ENCODE data around the gene LSS.

GRCh38 chr21:46138383-46138970 is 90.1 kb downstream of the LSS start:
- TF ChIP-seq POLR2AphosphoS5 (IDR thresholded peaks at IDR 0.05) (no peak), POLR2A (IDR thresholded peaks at IDR 0.05) (no peak), EP300 (IDR thresholded peaks at IDR 0.05; ENCODE audit: low read depth) (no peak)
- TF ChIP-seq, protein P1, sequence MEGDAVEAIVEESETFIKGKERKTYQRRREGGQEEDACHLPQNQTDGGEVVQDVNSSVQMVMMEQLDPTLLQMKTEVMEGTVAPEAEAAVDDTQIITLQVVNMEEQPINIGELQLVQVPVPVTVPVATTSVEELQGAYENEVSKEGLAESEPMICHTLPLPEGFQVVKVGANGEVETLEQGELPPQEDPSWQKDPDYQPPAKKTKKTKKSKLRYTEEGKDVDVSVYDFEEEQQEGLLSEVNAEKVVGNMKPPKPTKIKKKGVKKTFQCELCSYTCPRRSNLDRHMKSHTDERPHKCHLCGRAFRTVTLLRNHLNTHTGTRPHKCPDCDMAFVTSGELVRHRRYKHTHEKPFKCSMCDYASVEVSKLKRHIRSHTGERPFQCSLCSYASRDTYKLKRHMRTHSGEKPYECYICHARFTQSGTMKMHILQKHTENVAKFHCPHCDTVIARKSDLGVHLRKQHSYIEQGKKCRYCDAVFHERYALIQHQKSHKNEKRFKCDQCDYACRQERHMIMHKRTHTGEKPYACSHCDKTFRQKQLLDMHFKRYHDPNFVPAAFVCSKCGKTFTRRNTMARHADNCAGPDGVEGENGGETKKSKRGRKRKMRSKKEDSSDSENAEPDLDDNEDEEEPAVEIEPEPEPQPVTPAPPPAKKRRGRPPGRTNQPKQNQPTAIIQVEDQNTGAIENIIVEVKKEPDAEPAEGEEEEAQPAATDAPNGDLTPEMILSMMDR (IDR thresholded peaks at IDR 0.05), result no peak

Data from transverse colon (tissue), 4 donors.